GM18520 (cell line): ENCODE data around the gene GRM1.

Experiments used
- ATAC-seq: cut with Tn5 transposase; IDR thresholded peaks from one replicate; pipeline ENCODE4 v1.9.1; 2021; ENCODE audit not compliant: unreplicated experiment

Gene GRM1

GRCh38 chr6:146361128-146361924 is 332.5 kb downstream of the GRM1 start:
- ATAC-seq, result no peak

- ATAC-seq, result no peak
Observed at GRCh38 chr6:146363838-146364607, 335.2 kb downstream of the GRM1 start.

GRCh38 chr6:146364816-146365594 is 336.1 kb downstream of the GRM1 start:
- no peak for ATAC-seq

GRCh38 chr6:146367061-146367460 is 338.2 kb downstream of the GRM1 start:
- ATAC-seq, result no peak

GRCh38 chr6:146369866-146370265 is 341.0 kb downstream of the GRM1 start:
- ATAC-seq, result no peak

GRCh38 chr6:146381486-146381885 is 352.6 kb downstream of the GRM1 start:
- ATAC-seq, result no peak

- no peak for ATAC-seq
Observed at GRCh38 chr6:146388736-146389364, 360.0 kb downstream of the GRM1 start.

GRCh38 chr6:146389740-146390139 is 360.9 kb downstream of the GRM1 start:
- ATAC-seq, result no peak

GRCh38 chr6:146397638-146398037 is 368.8 kb downstream of the GRM1 start:
- no peak for ATAC-seq

GRCh38 chr6:146402476-146402875 is 373.6 kb downstream of the GRM1 start:
- ATAC-seq, result no peak

GRCh38 chr6:146408583-146408982 is 379.7 kb downstream of the GRM1 start:
- ATAC-seq, result no peak

GRCh38 chr6:146410851-146411595 is 382.2 kb downstream of the GRM1 start:
- ATAC-seq, result no peak

- ATAC-seq, result no peak
Observed at GRCh38 chr6:146419576-146419975, 390.7 kb downstream of the GRM1 start.

GRCh38 chr6:146420255-146420654 is 391.4 kb downstream of the GRM1 start:
- no peak for ATAC-seq

GRCh38 chr6:146422789-146423375 is 394.0 kb downstream of the GRM1 start:
- no peak for ATAC-seq

GRCh38 chr6:146423452-146423851 is 394.6 kb downstream of the GRM1 start:
- no peak for ATAC-seq

- no peak for ATAC-seq
Observed at GRCh38 chr6:146426516-146426915, 397.7 kb downstream of the GRM1 start.

GRCh38 chr6:146429831-146430230 is 401.0 kb downstream of the GRM1 start:
- no peak for ATAC-seq

- ATAC-seq, result no peak
Observed at GRCh38 chr6:146433881-146434731, 405.2 kb downstream of the GRM1 start.
